ENCODE measurements around the gene NEK2.
"Not testable (repeated sequence)": the region's sequence is repeated elsewhere in the genome, so short reads cannot be mapped to it uniquely, and the experiment has no call there.

The NEK2 gene

GRCh38 chr1:211630236-211631081, 45.0 kb downstream of the NEK2 start:
- DNase-seq, result no peak

GRCh38 chr1:211628417-211628816, 47.0 kb downstream of the NEK2 start:
- no peak for DNase-seq

- DNase-seq, result no peak
These were observed 48.2 kb downstream of the NEK2 start for GRCh38 chr1:211627259-211627658.

- DNase-seq, result not testable (repeated sequence)
These were observed 49.6 kb downstream of the NEK2 start for GRCh38 chr1:211625866-211626265.

- DNase-seq, result peak; percentile 11
These were observed 50.4 kb downstream of the NEK2 start for GRCh38 chr1:211625040-211625439.

GRCh38 chr1:211623515-211623914, 51.9 kb downstream of the NEK2 start:
- no peak for DNase-seq

- no peak for DNase-seq
These were observed 53.8 kb downstream of the NEK2 start for GRCh38 chr1:211621447-211622198.

GRCh38 chr1:211620097-211620496, 55.3 kb downstream of the NEK2 start:
- no peak for DNase-seq

GRCh38 chr1:211619033-211619996, 56.1 kb downstream of the NEK2 start:
- DNase-seq, result no peak

- DNase-seq, result no peak
These were observed 58.5 kb downstream of the NEK2 start for GRCh38 chr1:211616965-211617297.

GRCh38 chr1:211616231-211616964, 59.0 kb downstream of the NEK2 start:
- DNase-seq, result no peak

GRCh38 chr1:211614615-211615014, 60.8 kb downstream of the NEK2 start:
- DNase-seq, result no peak

- DNase-seq, result no peak
These were observed 61.5 kb downstream of the NEK2 start for GRCh38 chr1:211613951-211614350.

- DNase-seq, result no peak
These were observed 62.1 kb downstream of the NEK2 start for GRCh38 chr1:211613108-211613947.

- DNase-seq, result no peak
These were observed 62.7 kb downstream of the NEK2 start for GRCh38 chr1:211612786-211613107.

All from activated CD4-positive, alpha-beta T cell treated with anti-CD3 and anti-CD28 coated beads, Interleukin-2, amount 50 U/mL, for 1 hour (primary cell).